Measurements from ENCODE around the gene DTX3.
"Not testable (repeated sequence)": the region's sequence is repeated elsewhere in the genome, so short reads cannot be mapped to it uniquely, and the experiment has no call there.

DNA sequence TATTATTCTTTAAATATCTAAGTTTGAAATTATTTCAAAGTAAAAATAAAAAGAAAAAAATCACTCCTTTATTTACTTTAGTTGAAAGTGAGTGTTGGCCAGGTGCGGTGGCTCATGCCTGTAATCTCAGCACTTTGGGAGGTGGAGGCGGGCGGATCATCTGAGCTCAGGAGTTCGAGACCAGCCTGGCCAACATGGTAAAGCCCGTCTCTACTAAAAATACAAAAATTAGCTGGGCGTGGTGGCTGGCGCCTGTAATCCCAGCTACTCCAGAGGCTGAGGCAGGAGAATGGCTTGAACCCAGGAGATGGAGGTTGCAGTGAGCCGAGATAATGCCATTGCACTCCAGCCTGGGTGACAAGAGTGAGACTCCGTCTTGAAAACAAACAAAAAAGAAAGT is 32.1 kb downstream of the DTX3 start:
- TF ChIP-seq ZNF384 (IDR thresholded peaks at IDR 0.05); SUZ12 (IDR thresholded peaks at IDR 0.05); ELF4 (IDR thresholded peaks at IDR 0.05); FOXM1 (IDR thresholded peaks at IDR 0.05; ENCODE audit: borderline replicate concordance); FOXA1 (IDR thresholded peaks at IDR 0.05); L3MBTL2 (conservative IDR thresholded peaks at IDR 0.05); NFRKB (IDR thresholded peaks at IDR 0.05): not testable (repeated sequence)
- TF ChIP-seq, protein P1, sequence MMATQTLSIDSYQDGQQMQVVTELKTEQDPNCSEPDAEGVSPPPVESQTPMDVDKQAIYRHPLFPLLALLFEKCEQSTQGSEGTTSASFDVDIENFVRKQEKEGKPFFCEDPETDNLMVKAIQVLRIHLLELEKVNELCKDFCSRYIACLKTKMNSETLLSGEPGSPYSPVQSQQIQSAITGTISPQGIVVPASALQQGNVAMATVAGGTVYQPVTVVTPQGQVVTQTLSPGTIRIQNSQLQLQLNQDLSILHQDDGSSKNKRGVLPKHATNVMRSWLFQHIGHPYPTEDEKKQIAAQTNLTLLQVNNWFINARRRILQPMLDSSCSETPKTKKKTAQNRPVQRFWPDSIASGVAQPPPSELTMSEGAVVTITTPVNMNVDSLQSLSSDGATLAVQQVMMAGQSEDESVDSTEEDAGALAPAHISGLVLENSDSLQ (IDR thresholded peaks at IDR 0.05), result not testable (repeated sequence)
